HG03135 (cell line): ENCODE results near the gene MRPS12.
"Not testable (repeated sequence)": the region's sequence is repeated elsewhere in the genome, so short reads cannot be mapped to it uniquely, and the experiment has no call there.

ENCODE experiments used
- ATAC-seq: cut with Tn5 transposase; IDR thresholded peaks from one replicate; pipeline ENCODE4 v1.9.1; 2021; ENCODE audit warnings: mild to moderate bottlenecking, moderate library complexity; ENCODE audit not compliant: unreplicated experiment

Gene MRPS12

DNA sequence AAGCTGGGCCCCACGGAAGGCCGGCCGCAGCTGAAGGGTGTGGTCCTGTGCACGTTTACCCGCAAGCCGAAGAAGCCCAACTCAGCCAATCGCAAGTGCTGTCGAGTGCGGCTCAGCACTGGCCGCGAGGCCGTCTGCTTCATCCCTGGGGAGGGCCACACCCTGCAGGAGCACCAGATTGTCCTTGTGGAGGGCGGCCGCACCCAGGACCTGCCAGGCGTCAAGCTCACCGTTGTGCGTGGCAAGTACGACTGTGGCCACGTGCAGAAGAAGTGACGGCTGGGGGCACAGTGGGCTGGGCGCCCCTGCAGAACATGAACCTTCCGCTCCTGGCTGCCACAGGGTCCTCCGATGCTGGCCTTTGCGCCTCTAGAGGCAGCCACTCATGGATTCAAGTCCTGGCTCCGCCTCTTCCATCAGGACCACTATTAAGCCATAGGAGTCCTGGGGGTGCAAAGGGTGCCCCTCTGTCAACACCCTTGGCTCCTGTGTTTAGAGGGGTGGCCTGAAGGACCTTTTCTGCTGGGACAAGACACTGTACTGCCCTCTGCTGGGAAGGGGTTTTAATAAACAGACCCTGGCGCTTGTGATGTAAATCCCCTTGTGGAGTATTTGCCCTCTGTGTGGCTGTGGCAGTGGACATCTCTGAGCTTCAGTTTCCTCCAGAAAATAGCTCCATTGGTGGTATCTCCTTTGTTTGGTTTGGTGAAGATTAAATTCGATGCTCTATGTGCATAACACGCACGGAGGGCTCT is 1.9 kb downstream of the MRPS12 start:
- ATAC-seq: no peak

DNA sequence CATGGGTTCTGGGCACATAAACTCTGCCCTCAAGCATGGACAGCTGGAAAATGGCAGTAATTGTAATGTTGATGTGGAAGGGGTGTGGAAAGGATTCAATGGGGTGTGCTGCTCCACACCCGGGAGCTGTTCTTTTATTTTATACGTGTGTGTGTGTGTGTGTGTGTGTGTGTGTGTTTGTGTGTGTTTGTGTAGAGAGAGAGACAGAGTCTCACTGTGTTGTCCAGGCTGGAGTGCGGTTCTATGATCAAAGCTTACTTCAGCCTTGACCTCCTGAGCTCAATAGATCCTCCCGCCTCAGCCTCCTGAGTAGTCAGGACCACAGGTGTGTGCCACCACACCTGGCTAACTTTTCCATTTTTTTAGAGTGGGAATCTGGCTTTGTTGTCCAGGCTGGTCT is 2.8 kb downstream of the MRPS12 start:
- no peak for ATAC-seq

DNA sequence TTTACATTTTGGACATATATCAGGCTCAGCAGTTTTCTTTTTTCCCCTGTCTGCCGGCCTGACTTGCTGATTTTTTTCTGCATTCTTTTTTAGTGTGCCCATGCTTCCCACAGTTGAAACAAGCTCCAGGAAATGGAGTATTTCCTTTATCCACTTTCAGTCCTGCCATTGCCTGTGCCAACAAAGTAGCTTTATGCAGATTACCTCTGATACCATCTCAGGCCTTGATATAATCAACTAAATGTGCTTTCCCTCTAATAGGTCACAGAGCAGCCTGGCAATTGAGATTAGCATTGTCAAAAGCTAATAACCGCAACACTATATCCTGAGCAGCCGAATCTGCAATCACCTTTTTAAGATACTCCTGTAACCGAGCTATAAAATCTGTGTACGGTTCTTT is 9.2 kb downstream of the MRPS12 start:
- ATAC-seq: no peak

DNA sequence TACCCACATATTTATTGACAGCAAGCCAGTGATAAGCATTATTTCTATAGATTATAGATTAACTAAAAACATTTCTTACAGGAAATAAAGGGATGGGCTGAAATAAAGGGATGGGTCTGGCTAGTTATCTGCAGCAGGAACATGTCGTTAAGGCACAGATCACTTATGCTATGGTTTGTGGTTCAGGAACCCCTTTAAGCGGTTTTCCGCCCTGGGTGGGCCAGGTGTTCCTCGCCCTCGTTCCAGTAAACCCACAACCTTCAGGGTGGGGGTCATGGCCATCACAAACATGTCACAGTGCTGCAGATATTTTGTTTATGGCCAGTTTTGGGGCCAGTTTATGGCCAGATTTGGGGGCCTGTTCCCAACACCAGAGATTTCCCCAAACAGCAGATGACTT is 10.7 kb downstream of the MRPS12 start:
- ATAC-seq: not testable (repeated sequence)

DNA sequence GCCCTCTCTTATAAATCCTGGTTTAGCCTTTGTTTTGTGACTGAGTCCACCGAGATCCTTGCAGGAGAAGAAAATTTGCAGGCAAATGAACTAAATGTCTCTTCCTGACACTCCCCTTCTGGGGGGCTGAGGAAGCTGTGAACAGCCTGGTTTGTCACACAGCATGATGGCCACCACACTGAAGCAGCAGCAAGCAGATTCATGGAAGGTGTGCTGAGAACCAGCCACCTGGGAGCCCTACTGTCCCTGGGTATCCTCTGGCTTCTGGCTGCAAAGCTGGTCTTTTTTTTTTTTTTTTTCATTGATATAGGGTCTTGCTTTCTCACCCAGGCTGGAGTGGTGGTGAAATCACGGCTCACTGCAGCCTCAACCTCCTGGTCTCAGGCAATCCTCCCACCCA is 11.2 kb downstream of the MRPS12 start:
- no peak for ATAC-seq

DNA sequence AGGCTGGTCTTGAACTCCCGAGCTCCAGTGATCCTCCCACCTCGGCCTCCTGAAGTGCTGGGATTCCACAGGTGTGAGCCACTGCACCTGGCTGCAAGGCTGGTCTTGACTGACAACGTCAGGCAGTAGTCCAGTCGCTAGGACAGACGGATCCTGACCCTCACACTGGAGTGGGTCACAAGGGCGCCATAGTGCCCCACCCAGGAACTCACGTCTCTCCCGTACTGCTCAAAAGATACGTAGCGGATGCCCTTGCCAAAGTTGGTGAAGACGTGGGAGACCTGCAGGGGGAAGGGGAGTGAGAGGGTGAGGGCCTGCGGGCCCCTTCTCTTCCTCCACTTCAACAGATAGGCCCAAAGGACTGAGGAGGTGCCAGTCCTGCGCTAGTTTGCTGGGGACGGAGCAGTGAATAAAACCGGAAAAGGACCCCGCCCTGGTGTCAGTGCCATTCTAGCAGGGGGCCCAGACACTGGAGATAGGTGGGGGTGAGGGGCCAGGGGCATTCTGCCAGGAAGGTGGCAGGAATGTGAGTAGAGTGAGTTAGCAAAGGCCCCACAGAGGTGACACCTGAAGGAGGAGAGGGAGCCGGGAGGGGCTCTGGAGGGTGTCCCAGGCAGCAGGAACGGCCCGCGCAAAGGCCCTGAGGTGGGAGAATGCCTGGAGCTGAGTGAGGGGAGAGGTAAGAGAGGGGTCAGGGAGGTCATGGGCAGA is 11.9 kb downstream of the MRPS12 start:
- no peak for ATAC-seq

DNA sequence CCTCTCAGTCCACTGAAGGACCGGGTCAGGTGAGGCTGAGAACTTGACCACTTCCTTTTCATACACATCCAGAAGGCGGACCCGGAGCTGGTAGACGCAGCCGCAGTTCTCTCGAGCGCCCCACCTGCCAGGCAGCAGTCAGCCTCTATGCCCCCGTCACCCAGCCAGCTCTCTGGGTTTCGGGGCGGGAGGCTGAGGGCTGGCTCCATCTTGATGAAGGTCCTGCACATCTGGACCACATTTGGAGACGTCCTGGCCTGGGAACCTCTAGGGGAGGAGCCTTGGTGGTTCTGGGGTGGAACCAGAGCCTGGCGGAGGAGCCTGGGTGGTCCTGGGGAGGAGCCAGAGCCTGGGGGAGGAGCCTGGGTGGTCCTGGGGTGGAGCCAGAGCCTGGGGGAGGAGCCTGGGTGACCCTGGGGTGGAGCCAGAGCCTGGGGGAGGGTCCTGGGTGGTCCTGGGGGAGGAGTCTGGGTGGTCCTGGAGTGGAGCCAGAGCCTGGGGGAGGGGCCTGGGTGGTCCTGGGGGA is 14.3 kb downstream of the MRPS12 start:
- ATAC-seq: no peak

DNA sequence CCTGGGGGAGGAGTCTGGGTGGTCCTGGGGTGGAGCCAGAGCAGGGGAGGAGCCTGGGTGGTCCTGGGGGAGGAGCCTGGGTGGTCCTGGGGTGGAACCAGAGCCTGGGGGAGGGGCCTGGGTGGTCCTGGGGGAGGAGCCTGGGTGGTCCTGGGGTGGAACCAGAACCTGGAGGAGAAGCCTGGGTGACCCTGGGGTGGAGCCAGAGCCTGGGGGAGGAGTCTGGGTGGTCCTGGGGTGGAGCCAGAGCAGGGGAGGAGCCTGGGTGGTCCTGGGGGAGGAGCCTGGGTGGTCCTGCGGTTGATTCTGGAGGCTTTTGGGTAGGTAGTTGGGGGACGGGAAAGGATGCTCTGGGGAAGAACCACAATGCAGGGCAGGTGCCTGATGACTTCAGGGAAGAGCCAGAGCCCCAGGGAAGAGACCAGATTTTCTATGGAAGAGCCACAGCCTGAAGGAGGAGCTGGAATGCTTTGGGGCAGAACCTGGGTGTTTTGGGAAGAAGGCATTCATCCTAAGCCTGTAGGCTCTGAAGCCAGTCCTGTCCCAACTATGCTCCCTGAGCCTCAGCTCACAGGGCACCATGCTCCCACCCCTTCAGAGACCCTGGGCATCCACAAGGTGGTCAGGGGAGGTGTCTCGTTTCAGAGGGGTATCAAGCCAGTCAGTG is 15.0 kb downstream of the MRPS12 start:
- ATAC-seq: no peak

DNA sequence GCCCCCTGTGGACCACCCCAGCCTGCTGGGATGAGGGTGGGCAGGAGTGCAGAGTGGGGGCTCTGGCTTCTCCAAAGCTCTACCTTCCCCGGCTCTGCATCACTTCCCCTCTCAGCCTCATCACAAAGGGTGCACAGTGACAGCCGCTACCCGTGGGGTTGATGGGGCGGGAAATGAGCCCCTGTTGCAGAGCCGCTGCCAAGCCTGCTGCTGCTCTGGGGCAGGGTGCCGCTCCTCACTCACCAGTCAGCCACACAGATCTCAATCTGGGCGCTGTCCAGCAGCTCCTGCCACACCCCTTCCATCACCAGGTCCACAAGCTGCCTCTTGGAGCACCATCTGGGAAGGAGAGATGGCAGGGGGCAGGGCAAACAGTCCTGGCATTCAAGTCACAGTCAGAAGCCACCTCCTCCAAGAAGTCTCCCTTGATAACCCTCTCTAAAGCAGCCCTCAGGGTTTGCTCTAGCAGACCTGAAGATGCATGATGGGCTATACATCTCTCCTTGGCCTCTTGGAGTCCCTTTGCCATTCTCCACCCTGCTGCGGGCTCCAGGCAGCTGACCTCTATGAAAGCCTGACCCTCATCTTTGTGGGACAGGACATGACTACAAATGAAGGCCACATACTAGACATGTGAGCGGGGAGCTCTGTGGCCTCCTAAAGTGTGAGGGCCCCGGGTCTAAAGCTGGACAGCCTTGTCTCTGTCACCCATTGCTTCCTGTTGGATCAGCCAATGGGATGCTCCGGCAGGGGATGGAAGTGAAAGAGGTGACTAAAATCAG is 15.7 kb downstream of the MRPS12 start:
- no peak for ATAC-seq

DNA sequence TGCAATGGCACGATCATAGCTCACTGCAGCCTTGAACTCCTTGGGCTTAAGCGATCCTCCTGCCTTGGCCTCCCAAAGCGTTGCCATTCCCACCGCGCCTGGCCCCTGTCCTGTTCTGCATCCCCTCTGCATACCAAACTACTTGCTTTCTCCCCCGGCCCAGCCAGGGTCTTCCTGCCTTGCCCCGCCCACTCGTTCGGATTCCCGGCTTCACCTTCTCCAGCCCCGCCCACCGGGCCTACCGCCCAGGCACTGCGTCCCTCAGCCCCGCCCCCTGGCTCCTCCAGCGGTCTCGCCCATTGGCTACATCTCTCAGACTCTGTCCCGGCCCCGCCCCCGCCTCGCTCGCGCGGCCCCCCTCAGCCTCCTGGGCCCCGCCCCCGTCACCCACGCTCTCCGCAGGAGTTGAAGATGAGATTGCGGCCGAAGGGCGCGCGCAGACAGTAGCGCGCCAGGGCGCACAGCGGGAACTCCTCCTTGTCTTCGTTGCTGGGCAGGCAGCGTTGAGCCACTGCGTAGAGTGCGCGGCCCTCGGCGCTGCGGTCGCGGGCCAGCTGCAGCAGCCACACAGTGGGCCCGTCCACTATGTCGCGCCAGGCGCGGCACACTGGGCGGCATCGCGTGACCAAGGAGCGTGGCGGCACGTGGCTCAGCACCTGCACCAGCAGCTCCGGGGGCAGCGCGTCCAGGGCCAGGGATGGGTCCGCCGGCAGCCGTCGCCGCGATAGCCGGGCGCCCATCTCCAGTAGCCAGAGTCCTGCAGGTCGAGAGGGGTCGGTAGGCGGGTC is 19.0 kb downstream of the MRPS12 start:
- ATAC-seq: no peak

DNA sequence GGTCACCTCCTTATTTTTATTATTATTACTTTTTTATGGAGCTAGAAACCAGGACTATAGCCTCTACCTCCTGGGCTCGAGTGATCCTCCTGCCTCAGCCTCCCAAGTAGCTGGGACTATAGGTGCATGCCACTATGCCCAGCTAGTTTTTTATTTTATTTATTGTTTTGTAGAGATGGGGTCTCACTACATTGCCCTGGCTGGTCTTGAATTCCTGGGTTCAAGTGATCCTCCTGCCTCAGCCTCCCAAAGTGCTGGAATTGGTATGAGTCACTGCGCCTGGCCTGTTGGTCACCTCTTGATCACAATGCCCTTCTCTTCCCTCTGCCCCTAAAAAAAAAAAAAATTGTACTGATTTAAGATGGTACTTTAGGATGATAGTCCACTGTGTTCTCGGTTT is 20.4 kb downstream of the MRPS12 start:
- ATAC-seq: no peak

DNA sequence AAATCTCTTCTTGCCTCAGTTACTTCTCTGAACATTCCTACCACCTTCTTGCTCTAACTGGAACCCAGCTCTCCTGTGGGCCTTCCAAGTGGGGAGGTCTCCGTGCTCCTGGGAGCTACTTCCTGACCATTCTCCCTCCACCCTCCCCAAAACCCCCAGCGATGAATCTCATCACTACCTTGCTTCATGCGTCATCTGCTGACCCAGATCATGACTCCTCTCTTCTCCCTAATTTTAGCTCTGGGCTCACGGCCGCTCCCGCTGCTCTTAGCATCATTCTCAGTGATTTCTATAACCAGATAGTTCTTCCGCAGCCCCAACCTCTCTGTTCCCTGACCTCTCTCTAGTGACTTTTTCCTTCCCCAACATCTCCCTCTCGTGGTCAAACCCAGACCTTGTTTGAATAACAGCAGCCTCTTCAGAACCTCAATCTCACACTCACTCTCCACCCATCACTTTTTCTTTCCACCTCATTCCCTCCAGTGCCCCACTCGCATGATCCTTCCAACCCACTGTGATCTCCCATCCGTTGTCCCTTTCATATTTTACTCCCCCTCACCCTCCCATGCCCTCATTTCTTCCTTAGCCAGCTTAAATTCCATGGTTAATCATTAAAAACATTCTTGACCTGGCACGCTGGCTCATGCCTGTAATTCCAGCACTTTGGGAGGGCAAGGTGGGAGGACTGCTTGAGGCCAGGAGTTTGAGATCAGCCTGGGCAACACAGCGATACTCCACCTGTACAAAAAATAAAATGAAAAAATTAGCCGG is 21.8 kb downstream of the MRPS12 start:
- no peak for ATAC-seq

DNA sequence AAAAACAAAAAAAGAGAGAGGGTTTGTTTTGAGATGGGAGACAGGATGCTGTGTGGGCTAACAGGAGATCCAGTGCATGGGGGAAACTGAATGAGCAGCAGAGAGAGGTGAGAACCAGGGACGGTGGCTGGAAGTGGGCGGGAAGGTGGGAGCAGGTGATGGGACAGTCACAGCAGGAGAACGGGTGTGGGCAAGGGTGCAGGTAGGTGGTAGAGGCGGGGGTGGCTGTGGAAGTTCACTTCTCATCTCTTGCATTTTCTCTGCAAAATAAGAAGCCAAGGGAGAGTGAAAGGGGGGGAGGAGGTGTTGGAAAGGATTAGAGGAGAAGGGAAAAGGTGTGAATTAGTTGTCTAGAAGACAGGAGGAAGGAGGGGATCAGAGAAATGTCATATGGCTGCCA is 22.9 kb downstream of the MRPS12 start:
- ATAC-seq: no peak

DNA sequence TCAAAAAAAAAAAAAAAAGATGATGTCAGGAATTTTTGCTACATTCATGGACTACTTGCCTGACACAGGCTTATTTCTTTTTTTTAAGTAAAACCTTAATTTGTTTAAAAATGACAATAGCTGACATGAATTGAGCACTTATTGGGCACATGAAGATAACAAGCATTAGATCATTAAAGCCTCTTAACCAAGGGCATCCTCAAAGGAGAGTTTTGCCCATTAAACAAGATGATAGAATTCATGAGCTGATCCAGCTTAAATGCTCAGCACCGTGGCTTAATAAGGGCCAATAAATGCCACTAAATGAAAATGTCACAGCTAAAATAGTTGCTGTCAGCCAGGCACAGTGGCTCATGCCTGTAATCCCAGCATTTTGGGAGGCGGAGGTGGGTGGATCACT is 25.5 kb downstream of the MRPS12 start:
- no peak for ATAC-seq

DNA sequence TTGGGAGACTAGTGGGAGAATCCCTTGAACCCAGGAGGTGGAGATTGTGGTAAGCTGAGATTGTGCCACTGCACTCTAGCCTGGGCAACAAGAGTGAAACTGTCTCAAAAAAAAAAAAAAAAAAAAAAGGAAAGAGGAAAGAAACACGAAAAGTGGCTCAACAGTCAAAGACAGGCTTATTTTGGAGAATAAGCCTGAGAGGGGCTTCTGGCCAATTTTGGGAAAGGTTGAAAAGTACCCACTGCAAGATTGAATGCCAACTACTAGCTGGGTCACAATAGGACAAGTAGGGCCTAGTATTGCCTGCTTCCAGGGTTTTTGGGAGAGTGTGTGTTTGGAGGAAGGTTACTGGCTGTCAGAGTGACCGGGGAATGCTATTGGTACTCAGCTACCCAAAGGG is 27.6 kb downstream of the MRPS12 start:
- ATAC-seq: no peak

DNA sequence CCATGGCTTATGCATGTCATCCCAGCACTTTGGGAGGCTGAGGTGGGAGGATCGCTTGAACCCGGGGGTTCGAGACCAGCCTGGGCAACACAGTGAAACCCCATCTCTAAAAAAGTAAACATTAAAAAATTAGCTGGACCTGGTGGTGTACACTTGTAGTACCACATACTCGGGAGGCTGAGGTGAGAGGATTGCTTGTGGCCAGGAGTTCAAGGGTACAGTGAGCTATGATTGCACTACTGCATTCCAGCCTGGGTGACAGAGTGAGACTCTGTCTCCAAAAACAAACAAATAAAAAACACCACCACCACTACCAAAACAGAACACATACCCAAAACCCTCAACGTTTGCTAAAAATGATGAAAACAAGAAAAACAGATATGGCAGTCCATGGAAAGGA is 28.9 kb downstream of the MRPS12 start:
- no peak for ATAC-seq

DNA sequence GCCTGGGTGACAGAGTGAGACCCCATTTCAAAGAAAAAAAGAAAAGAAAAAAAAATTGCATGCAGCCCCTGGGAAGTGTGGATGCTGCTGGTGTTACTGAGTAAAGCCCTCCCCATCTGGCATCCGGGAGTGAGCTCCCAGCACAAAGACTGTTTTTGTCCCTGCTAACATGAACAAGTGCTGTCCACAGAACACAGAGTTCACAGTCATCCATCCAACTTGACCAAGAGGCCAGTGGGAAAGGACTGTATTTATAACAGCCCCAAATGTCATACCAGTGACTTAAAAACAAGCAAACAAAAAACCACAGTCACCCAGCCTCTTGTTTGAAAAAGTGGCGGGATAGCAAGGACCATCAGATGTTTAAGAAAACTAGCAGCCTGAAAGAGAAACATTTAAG is 34.0 kb downstream of the MRPS12 start:
- ATAC-seq: no peak

DNA sequence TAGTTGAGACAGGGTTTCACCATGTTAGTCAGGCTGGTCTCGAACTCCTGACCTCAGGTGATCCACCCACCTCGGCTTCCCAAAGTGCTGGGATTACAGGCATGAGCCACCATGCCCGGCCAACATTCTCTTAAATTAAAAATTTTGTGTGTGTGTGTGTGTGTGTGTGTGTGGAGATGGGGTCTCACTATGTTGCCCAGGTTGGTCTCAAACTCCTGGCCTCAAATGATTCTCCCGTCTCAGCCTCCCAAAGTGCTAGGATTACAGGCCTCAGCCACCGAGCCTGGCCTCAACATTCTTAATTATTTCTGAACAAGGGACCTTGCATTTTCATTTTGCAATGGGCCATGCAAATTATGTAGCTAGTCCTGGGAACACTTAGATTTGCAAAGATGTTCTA is 35.4 kb downstream of the MRPS12 start:
- ATAC-seq: not testable (repeated sequence)

DNA sequence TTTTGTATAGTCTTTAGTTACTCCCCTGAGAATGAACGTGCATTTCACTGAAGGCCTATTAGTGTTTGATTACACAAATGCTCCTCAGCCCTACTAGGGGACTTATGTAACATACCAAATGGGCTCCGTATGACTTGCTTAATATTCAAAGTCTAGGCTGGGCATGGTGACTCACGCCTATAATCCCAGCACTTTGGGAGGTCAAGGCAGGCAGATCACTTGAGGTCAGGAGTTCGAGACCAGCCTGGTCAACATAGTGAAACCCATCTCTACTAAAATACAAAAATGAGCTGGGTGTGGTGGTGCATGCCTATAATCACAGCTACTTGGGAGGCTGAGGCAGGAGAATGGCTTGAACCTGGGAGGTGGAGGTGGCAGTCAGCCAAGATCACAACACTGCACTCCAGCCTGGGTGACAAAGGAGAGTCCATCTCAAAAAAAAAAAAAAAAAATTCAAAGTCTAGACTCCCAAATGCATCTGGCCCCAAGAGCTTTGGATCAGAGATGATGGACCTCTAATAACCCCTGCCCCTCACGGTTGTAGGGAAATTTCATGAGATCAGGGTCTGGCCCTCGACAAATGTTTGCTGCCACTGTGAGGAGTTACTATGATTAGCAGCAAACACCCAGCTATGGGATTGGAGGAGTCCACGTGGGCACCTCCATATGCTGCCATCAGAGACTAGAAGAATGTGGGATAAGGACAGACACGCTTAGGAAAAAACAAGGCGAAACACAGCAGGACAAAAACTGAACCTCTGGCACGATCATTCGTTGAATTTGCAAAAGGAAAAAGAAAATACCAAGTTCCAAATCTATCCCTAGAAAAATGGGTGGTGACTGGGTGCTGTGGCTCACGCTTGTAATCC is 40.2 kb downstream of the MRPS12 start:
- no peak for ATAC-seq
